Vagina (tissue), 2 donors: ENCODE measurements around the gene MYL12A. TPM values are rescaled to one million over a fixed set of nuclear protein-coding genes. Genes with fewer than 3 reads are reported as not detected.

Experiments
- DNase-seq, 2 donors: peaks; one replicate each; pipeline ENCODE4 v3.0.0-alpha.2; 2017; ENCODE audit errors: extremely low spot score in 2 of 2
- H3K27ac ChIP-seq: fragments of 200-600 bp; sonication (generic); one replicate; pipeline ENCODE4 v1.5.1; 2019
- H3K27me3 ChIP-seq: fragments of 200-600 bp; sonication (generic); one replicate; pipeline ENCODE4 v1.5.1; 2019
- H3K36me3 ChIP-seq, 2 donors: fragments of 200-600 bp; sonication (generic); one replicate each; pipeline ENCODE4 v1.5.1; 2017 to 2019
- H3K4me1 ChIP-seq: fragments of 200-600 bp; sonication (generic); one replicate; pipeline ENCODE4 v1.5.1; 2019
- H3K4me3 ChIP-seq, 2 donors: fragments of 200-600 bp; sonication (generic); 1 replicate in 1 of 2; 2 replicates in 1 of 2; pipeline ENCODE4 v1.5.1; 2016 to 2019
- H3K9me3 ChIP-seq: fragments of 200-600 bp; sonication (generic); one replicate; pipeline ENCODE4 v1.5.1; 2019
- POLR2A ChIP-seq, 2 donors: fragments of 450-650 bp; IDR thresholded peaks; one replicate each; pipeline ENCODE4 v1.6.1; 2017; ENCODE audit warnings: antibody characterized with exemption in 2 of 2, mild to moderate bottlenecking in 2 of 2, moderate library complexity in 2 of 2
- POLR2AphosphoS5 ChIP-seq, 2 donors: sonication (generic); formaldehyde crosslinking; IDR thresholded peaks; one replicate each; pipeline ENCODE4 v1.9.0; 2017; ENCODE audit warnings: antibody characterized with exemption in 2 of 2, mild to moderate bottlenecking in 2 of 2, low read depth in 1 of 2; ENCODE audit not compliant: insufficient read depth in 1 of 2
- intact Hi-C: fragments of 100-400 bp; cut with DNase I; formaldehyde crosslinking; loops from one replicate; pipeline ENCODE4 v1.15.1; 2023
- total RNA-seq: library from RNA; depleted of rRNA; stranded (reverse); fragments of >200 nt; gene quantifications from one replicate; pipeline ENCODE4 v1.2.3, GENCODE V29; 2016
- TF ChIP-seq, protein P1 (sequence below), 3 experiments: fragments of 450-650 bp in 2 of 3; fragments of 200-600 bp in 1 of 3; sonication (generic) in 1 of 3; IDR thresholded peaks; one replicate each; pipeline ENCODE4 v1.5.1; 2017 to 2019; ENCODE audit warnings: antibody characterized with exemption in 3 of 3, mild to moderate bottlenecking in 2 of 3, moderate library complexity in 2 of 3

The MYL12A gene
- total RNA-seq, 1 donor from 2014 or later = 193 TPM

DNA sequence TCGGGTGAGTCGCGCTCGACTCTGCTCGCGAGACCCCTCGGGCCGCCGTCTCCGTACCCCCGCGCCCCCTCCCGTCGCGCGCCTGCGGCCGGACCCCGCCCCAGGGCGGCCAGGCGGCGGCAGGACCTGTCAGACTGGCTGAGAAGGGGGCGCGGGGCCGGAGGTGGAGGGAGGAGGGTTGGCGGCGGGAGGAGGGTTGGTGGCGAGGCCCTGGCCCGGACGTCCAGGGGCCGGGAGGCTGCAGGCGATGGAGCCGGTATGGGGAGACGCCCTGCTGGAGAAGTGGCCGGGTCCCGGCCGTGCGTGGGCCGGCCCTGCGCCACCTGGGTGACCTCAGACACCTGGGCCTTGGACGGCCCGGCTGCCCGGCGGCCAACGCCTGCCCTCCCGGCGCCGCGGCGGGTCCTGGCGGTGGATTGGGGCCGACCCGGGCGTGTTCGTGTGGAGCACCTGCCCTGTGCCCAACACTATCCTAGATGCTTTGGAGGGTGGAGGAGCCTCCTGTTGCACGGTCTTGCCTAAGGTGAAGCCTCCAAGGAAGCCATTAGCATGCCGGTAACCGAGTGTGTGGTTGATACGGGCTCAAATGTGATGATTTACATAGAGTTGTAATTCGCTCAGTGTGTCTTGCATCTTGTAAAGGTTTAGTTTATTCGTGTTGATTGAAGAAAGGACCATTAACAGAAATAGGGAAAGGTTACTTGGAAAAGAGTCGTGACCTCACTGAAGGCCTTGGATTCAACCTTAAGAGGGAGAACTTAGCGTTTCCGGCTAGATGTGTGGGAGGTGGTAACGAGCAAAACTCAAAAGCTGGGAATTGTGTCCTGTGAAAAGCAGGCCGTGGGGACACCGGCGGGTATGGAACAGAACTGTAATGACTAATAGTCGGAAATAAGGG is 14.9 kb downstream of the MYL12A start:
- intact Hi-C loops = no loop called here
- Histone ChIP-seq H3K36me3 (peaks cover 0 to 13% of the 10 kb centered on the region in 2 donors), H3K27ac (peak overlapping the region; percentile 90), H3K27me3 (no peaks in the 10 kb centered on the region), H3K9me3 (no peaks in the 10 kb centered on the region), H3K4me1 (peaks cover 58% of the 10 kb centered on the region), H3K4me3 (peak overlapping the region; percentile 57 to 86)
- no peak for TF ChIP-seq POLR2AphosphoS5 (IDR thresholded peaks at IDR 0.05; ENCODE audit: insufficient read depth in 1 of 2, low read depth in 1 of 2)
- TF ChIP-seq, protein P1, sequence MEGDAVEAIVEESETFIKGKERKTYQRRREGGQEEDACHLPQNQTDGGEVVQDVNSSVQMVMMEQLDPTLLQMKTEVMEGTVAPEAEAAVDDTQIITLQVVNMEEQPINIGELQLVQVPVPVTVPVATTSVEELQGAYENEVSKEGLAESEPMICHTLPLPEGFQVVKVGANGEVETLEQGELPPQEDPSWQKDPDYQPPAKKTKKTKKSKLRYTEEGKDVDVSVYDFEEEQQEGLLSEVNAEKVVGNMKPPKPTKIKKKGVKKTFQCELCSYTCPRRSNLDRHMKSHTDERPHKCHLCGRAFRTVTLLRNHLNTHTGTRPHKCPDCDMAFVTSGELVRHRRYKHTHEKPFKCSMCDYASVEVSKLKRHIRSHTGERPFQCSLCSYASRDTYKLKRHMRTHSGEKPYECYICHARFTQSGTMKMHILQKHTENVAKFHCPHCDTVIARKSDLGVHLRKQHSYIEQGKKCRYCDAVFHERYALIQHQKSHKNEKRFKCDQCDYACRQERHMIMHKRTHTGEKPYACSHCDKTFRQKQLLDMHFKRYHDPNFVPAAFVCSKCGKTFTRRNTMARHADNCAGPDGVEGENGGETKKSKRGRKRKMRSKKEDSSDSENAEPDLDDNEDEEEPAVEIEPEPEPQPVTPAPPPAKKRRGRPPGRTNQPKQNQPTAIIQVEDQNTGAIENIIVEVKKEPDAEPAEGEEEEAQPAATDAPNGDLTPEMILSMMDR (IDR thresholded peaks at IDR 0.05) = no peak
- no peak for DNase-seq

DNA sequence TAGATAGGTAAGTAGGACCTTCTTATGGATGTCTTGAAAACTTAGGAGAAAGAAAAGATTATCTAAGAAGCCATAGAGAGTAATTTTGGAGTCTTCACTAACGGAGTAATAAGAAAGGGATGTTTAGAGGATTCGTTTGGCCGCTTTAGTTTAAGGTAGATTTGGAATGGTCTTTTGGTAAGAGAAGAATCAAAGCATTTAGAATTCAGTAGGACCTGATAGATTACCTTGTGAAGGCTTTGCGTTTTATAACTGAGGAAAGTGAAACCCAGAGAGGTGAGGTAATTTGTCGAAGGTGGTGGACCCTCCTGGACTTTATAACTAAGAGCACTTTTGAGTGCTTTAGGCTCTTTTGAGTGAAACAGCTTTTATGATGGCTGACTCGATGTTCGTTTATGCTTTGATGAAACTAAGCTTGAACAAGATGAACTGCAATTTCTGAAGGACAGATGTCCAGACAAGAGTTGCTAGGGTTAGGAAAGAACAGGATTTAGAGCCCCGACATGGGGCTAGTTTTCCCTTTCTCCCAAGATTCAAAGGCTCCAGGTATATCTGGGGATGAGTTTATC is 15.6 kb downstream of the MYL12A start:
- no peaks in the 10 kb centered on the region for H3K27me3 ChIP-seq
- intact Hi-C loops = no loop called here
- H3K4me1 ChIP-seq = peaks cover 65% of the 10 kb centered on the region
- peak overlapping the region; percentile 57 to 86 for H3K4me3 ChIP-seq
- H3K9me3 ChIP-seq = no peaks in the 10 kb centered on the region
- no peak for DNase-seq
- TF ChIP-seq POLR2A (IDR thresholded peaks at IDR 0.05) (no peak), POLR2AphosphoS5 (IDR thresholded peaks at IDR 0.05; ENCODE audit: insufficient read depth in 1 of 2, low read depth in 1 of 2) (no peak)
- TF ChIP-seq, protein P1 (IDR thresholded peaks at IDR 0.05) = no peak
- H3K27ac ChIP-seq = peak overlapping the region; percentile 90
- peaks cover 0 to 5% of the 10 kb centered on the region in 2 donors for H3K36me3 ChIP-seq

DNA sequence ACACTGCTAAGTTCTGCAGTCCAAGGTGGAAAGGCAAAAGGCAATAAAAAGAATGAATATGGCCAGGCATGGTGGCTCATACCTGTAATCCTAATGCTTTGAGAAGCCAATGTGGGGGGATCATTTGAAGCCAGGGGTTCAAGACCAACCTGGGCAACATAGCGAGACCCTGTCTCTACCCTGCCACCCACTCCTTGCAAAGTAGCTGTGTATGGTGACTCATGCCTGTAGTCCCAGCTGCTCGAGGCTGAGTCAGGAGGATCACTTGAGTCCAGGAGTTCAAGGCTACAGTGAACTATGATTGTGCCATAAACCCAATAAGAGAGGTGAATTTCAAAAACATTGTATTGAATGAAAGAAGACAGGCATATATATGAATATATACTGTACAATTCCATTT is 16.8 kb downstream of the MYL12A start:
- Histone ChIP-seq H3K36me3 (no peaks in the 10 kb centered on the region), H3K4me3 (no peak overlapping the region), H3K9me3 (no peaks in the 10 kb centered on the region), H3K27me3 (no peaks in the 10 kb centered on the region), H3K27ac (no peak overlapping the region), H3K4me1 (peaks cover 77% of the 10 kb centered on the region)
- no peak for DNase-seq
- TF ChIP-seq POLR2A (IDR thresholded peaks at IDR 0.05) = no peak
- TF ChIP-seq, protein P1 (IDR thresholded peaks at IDR 0.05) = no peak
- TF ChIP-seq POLR2AphosphoS5 (IDR thresholded peaks at IDR 0.05; ENCODE audit: insufficient read depth in 1 of 2, low read depth in 1 of 2) = no peak
- intact Hi-C loops = no loop called here

DNA sequence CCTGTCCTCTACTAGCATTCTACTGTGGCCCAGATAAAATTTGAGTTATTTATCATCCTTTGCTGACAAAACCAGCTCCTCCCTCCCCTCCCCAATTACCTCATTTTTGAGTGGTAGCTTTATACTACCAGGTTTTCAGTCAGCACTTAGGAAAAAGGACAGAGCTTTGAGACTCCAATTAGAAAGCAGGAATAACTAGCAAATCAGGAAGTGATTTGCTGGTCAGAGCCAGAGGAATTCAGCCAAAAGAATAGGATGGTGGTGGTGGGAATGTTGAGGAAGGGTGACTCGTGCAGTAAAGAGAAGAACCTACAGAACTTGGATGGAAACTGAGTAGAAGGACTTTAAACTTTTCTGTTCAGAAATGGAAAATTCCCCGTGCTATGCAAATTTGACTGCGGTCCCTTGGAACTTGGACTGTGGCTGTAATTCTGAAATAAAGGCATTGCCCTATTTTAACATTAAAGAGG is 18.0 kb downstream of the MYL12A start:
- intact Hi-C loops = no loop called here
- Histone ChIP-seq H3K4me3 (no peak overlapping the region), H3K4me1 (peaks cover 81% of the 10 kb centered on the region), H3K9me3 (no peaks in the 10 kb centered on the region), H3K27me3 (no peaks in the 10 kb centered on the region), H3K27ac (no peak overlapping the region), H3K36me3 (no peaks in the 10 kb centered on the region)
- DNase-seq = no peak
- TF ChIP-seq POLR2AphosphoS5 (IDR thresholded peaks at IDR 0.05; ENCODE audit: insufficient read depth in 1 of 2, low read depth in 1 of 2) = no peak
- TF ChIP-seq, protein P1 (IDR thresholded peaks at IDR 0.05) = no peak
